Colon (tissue), 2 donors: ENCODE data around the gene AP3B2.

Source experiments
- FAIRE-seq: peaks from 2 replicates; lab custom pipeline; 2012; peaks lifted over from hg19 to GRCh38; lab: Jason Lieb, UNC
- donor health status: control.
- donor health status: control.

AP3B2 gene

DNA sequence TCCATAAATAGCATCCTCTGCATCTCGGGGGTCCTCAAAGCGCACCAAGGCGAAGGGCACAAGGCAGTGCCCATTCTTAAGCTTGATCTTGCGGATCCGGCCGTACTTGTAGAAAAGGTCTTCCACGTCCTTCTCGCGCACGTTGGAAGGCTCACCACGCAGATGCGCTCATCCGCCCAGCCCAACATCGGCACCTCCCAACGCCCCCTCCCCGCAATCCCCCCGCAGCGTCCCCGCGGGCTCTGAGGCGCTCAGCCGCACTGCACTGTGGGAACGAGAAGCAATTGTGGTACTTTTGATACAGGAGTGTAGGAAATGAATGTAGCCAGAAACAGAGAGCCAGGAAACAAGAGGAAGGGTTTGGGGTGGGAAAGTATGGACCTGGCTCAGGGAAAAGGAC is 17.5 kb downstream of the AP3B2 start:
- no peak for FAIRE-seq

DNA sequence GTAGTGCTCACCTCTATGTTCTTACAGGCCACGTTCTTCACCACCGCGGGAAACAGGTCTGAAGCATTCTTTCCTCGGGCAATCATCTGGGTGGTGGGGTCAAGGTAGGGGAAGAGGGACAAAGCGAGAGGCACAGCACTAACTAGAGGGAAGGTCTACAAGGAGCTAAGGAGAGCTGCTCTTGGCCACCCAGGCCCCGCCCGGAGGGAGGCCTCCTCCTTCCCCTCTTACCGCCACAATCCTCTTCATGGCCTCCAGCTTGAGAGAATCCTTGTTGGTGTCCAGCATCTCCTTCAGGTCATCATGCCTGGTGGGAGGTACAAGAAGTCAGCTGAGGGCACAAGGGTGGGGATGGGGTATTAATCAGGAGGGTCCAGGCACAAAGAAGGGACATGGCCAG is 20.5 kb downstream of the AP3B2 start:
- no peak for FAIRE-seq

DNA sequence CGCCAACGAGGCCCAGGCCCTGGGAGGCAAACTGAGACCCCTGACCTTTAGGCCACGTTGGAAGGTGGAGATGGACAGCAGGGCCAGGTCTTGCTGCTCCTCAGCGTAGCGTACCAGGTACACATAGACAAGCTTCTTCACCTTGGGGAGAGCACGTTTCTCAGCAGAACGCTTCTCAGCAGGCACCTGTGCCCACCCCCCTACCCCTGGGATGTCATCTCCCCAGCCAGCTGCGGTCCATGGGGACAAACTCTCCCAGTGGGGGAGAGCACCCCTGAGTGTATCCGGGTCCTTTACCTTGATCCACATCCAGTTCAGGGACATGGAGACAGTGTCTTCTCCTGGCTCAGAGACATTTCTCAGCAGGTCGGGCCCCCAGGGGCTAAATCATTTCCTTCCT is 21.0 kb downstream of the AP3B2 start:
- FAIRE-seq, result no peak

DNA sequence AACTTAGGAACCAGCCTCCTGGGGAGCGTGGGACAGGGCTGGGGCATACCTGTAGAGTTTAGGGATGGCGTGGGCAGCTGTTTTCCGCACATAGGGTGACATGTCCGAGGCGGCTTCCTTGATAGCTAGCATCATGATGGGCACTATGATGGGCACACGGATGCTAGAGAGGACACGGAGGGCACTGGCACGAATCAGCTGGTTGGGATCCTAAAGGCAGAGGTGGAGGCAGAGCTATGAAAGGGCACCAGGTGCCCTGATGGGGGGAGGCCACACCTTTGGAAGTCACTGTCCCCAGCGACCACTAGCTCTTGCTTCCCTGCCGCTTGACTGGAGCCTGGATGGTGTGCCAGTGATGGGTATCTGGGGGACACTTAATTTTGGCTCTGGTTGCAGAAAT is 28.3 kb downstream of the AP3B2 start:
- FAIRE-seq, result no peak

DNA sequence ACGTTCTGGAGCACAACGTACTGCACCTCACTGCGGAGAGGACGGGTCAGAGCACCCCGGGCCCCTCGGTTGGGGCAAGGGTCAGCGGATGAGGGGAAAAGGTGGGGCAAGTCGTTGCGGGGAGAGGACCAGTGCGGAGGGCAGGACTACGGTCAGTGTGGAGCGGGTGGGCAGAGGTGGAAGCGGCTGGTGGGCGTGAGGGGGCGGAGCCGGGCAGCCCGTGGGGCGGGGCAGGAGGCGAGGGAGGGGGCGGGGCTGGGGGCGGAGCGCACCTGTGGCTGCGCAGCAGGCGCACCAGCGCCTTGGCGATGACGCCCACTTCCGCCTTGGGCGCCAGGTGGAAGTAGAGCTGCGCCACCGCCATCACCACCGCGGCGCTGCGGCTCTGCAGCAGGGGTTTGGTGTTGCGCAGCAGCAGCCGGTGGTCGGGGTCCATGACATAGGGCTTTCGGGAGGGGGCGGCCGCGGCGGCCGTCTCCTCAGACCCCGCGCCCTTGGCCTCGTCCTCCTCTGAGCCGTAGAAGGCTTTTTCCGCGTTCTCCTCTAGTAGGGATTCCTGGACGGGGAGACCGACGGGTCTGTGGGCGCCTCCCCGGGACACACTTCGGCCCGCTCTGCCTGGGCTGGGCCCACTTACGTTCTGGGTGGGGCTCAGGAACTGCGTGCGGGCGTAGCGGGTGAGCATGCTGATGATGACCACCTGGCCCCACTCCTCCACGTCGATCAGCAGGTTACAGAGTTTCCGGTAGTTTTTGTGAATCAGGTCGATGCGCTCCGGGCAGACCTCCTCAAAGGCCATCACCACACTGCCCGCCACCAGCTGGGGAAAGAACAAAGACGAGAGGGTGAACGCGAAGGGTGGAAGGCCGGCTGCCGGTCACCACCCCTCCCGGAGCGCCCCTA is 29.2 kb downstream of the AP3B2 start:
- FAIRE-seq, result no peak

DNA sequence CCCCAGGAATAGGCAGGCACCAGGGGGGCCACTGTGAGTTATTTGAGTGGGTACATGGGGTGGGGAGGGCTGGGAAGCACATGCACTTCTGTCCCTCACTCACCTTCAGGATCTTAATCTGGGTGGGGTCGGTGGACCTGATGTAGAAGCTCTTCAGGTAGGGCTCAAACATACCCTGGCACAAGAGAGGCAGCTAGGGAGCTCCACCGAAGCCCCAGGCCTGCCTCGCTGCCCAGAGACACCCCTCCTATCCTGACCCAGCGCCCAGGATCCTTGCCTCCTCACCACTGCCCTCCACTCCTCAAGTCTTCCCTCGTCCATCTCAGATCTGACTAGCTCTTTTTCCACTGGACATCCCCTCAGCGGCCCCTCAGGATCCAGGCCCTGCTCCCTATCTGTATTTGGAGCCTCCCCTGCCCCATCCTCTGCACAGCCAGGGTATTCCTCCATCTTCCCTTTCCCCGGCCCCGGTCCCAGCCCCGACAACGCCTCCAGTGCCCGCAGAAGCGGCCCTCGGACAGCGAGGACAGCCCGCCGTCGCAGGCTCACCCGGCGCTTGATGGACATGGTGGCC is 30.0 kb downstream of the AP3B2 start:
- FAIRE-seq, result no peak

DNA sequence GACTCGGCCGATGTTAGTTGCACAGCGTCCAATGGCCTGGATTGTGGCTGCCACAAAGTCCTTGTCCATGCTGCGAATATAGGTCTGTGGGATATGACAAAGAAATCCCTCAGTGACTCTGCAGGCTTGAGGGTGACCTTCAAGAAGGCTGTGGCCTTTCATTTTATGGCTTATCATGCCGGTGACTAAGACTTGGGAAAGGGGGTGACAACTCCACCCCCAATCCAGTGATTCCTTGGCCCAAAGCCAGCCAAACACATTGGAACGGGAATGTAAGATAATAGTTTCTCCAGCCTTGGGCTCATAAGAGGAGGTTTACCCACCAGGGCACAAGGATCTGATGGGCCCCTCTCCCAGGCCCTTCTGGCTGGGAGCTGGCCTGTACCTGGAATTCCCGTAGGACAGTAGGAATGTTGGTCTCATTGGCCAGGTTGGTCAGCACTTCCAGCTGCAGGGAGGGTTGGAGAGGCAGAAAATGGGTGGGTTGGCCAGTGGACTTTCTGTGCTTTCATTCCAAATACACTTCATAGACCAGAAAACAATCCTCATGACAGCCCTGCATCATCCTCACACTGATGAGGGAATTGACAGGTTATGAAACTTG is 31.9 kb downstream of the AP3B2 start:
- no peak for FAIRE-seq

DNA sequence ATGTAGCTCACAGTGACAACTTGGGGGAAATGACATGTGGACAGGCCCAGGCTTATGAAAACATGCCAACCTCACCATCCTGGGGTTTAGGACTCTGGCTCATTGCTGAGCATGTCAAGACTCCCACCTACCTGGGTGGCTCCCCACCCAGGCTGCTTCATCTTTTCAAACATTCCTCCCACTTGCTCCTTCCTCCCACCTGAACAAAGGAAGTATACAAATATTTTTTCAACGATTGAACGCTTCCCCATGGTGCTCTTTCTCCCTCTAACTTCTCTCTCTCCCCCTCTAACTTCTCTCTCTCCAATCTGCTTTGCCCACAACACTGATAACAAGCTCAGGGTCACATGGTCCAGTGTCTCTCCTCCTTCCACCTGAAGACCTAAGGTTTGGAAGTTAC is 34.8 kb downstream of the AP3B2 start:
- no peak for FAIRE-seq

DNA sequence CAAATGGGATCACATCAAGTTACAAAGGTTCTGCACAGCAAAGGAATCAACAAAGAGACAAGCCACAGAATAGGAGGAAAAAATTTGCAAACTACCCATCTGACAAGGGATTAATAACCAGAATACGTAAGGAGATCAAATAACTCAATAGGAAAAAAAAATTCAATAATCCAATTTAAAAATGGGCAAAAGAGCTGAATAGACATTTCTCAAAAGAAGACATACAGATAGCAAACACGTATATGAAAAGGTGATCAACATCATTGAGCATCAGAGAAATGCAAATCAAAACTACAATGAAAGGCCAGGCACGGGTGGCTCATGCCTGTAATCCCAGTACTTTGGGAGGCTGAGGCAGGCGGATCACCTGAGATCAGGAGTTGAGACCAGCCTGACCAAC is 39.0 kb downstream of the AP3B2 start:
- no peak for FAIRE-seq

DNA sequence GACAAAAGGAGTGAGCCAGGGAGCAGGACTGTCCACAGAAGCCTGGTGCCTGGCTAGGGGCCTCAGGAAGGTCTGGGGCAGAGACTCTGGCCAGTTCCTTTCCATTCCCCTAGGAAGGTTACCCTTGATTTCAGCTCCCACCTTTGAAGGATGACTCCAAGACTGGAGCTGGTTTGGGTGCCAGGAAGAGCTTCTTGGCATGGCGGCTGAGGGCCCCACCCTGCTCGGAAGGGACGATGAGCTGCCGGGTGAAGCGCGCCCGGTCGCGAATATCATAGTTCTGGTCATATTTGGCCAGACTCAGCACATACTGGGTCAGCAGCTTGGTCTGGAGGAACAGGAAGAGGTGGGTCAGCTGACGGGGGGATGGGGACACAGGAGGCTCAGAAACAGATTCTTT is 43.1 kb downstream of the AP3B2 start:
- no peak for FAIRE-seq

DNA sequence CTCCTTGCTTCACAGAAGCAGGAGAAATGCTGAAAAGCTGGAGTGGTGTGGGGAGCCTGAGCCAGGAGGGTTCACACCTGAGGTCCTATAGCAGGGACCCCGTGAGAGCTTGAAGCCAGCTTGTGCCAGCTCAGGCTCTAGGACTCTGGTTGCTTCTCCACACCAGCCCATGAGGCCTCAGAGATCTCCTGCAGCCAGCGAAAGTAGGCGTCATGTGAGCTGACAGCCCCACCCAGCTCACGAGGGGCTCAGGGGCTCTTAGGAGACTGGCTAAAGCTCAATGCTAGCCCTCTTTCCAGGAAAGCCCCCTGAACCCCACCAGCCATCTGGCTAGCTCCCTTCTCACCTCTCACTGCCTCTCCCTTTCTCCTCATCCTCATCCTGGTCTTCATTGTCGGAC is 45.7 kb downstream of the AP3B2 start:
- FAIRE-seq, result no peak

DNA sequence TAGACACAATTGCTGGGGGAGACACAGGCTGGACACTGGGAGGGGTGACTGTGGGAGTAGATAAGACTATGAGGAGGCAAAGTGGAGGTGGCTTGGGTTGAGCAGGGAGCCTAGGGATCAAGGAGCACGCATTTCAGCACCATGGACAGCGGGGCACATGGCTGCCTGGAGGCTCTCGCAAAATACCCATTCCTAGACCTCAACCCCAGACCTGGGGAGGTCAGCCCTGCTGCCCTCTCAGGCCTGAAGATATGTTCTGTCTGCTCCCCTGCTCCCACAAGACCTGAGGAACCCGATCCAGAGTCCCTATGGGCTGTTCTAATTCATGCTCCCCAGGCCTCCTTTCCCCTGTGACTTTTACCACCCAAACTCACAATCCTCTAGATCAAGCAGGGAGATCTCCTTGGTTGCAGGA is 46.5 kb downstream of the AP3B2 start:
- no peak for FAIRE-seq

DNA sequence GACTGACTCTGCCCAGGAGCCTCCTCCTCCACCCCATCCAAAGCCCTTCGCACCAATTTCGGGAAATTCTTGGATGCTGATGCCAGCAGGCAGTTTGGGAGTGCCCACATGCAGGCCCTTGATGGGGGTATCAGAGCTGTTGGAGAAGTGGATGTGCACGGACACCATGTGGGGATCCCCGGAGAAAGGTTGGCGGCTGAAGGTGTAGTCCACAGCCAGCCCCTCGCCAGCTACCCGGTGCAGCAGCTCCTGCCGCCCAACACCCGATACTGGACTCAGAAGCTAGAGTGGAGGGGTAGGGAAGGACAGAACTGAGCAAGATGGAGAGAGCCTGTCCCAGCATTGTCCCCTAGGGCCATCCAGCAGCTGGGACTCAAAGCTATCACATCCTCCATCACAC is 47.0 kb downstream of the AP3B2 start:
- FAIRE-seq, result no peak

DNA sequence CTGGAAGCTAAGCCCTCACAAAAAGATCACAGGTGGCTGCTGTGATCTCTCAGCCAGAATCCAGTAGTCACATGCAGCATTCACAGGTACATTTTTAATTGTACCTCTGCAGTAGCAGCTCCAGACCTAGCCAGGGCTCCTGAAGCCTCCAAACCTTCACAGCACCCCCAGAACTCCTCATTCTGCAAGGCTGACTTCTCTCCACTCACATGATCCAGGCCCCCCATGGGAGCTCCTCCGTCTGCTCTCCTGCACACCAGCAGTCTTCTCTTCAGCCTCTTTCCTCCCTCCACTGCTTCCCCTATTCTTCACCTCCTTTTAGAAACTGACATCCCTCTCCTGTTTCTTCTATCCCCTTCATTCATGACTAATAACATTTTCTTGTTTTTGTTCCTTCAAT is 49.3 kb downstream of the AP3B2 start:
- FAIRE-seq, result no peak

DNA sequence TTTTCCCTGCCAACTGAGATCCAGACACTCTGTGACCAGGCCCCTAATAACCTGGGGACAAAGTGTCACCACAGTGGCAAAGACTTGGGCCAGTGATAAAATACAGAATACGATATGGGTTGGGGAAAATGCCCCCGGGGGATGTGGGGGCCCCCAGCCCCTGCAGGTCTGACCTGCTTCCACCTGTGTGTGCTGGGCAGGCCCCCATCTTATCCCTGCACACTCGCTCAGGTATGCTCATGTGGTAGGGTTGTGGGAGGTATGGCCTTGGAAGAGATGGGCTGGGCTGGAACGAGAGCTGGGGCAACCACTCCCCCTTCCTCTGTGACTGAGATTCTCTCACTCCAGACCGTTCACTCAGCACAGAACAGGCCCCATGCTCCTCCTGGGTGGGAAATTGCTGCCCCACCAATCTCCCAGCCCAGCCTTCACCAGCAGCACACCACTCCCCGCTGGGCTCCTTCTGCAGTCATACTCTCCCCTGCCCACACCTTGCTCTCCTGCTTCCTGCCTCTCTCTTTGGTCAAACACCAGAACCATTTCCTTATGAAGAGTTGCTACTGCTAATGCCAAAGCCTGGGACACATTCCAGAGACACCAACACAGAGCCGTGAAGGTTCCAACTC is 52.9 kb downstream of the AP3B2 start:
- FAIRE-seq, result no peak

DNA sequence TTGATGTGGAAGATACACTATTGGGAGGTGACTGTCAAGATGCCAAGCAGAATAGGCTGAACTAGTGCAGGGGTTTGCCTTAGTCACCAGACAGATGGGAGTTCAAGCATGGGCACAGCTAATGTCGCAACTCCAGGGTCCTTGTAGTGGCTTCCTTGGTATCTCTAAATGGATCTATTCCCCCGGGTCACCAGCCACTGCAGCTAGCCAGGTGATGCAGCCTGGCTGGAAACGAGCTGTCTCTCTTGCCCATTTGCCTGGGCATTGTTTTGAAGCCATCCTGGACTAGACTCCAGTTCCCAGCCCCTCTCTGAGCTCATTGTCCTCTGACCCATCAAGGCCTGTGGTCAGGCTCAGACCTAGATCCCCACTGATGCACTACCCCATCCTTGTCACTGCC is 54.1 kb downstream of the AP3B2 start:
- no peak for FAIRE-seq

DNA sequence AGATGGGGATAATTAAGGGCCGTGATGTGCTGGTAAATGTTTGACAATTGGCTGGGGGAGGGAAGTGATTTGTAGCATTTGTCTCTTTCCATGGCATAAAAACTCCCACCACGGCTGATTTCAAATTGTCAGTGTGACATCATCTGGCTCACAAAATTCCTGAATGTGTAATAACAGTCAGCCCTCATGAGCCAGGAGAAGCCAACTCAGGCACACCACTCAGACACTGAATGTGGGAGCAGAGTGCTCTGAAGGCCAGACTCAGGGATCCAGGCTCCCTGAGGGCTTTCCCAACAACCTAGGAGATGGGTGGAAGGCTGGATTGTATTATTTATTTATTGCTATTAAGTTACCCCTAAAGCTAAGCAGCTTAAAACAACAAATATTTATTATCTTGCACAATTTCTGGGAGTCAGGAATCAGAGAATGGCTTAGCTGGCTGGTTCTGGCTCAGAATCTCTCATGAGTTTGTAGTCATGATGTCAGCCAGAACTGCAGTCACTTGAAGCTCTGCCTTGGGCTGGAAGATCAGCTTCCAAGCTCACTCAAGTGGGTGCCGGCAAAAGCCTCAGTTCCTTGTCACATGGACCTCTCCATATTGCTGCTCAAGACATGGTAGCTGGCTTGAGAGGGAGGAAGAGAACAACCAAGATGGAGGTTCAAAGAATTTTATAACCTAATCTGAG is 56.0 kb downstream of the AP3B2 start:
- no peak for FAIRE-seq

DNA sequence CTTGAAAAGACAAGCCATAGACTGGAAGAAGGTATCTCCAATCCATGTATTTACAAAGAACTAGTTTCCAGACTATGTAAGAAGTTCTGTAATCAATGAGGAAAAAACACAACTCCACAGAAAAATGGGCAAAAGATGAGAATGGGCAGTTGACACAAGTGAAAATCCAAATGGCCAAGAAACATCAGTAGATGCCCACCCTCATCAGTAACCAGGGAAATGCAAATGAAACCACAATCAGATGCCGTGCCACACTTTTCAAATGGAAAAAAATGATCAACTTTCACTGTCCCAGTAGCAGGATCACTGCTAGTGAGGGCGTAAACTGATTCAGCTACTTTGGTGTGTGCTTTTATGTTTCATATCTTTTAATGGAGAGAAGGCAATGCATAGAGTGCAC is 58.0 kb downstream of the AP3B2 start:
- no peak for FAIRE-seq

DNA sequence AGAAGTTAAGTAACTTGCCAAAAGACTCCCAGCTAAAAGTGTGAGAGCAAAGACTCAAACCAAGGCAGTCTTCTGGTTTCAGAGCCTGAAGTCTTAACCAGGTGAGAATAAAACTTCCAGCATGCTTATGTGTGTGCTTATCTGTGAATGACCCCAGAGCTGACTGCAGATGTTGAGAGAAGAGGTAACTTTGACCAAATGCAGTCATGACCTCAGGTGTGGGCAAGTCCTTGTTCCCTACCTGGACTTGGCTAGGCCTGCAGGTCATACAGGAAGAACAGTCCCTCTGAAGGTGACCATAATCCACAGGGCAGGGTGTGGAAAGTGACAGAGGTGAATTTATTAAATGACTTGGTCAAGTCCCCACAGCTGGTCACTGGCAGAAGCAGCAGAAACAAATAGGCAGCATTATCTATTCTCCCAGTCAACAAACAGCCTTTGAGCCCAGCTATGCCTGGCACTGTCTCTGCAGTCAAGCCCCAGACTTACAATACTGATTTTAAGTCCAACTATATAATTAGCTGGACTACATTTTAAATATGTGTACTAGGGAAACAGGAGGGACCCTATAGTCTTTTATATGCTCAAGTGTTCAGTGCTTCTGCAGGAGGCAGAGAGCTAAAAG is 59.5 kb downstream of the AP3B2 start:
- FAIRE-seq, result no peak

DNA sequence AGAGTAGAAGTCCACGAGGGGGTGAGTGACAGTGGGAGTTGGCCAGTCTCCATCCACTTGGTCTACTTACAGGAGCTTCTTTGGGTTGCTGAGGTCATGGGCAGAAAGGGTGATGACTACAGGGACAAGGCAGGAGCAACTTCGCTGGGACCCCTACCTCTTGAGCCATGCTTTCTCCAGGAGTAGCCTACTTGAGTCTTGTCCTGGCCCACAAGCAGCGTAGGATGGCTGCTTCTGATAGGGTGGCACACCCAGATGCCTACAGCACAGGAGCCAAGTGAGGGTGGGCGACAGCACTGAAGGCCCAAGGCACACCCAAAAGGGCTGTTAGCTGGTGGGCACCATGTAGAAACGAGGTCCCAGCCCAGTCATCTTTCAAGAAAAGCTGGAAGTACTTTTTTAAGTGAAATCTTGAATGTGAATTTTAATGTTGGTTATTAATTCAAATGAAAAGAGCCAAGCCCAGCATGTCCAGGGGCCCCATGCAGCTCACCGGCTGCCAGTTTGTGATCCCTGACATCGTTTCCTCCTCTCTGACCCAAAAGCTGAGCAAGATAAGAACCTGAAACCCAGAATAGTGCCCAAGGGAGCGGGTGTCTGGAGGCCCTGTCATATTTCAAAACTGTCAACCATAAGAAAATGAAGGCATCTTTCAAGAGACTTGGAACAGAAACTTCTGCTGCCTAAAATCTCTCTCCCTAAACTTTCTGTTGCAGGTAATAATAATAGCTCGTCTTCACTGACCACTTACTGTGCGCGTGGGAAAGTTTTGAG is 60.3 kb downstream of the AP3B2 start:
- no peak for FAIRE-seq
